ENCODE results near the gene VPS52. TPM values are rescaled to one million over a fixed set of nuclear protein-coding genes. Genes with fewer than 3 reads are reported as not detected.

The VPS52 gene
- total and polyA plus RNA-seq, 9 of the 15 experiments (the other 6 are each of a cell fraction or from before 2014, with no cell fraction given), result 24.4 to 103 (median 40.2) TPM

GRCh38 chr6:33201147-33201545 lies 70.5 kb downstream of the VPS52 start (continued):
- no peak for TF ChIP-seq HMGXB4 (CRISPR knock-in tag; IDR thresholded peaks at IDR 0.05)
- TF ChIP-seq MAZ (CRISPR knock-in tag; conservative IDR thresholded peaks at IDR 0.05 in 1 of 2, IDR thresholded peaks at IDR 0.05 in 1 of 2), result no peak
- no peak for TF ChIP-seq NR0B1 (IDR thresholded peaks at IDR 0.05; ENCODE audit: partially characterized antibody)
- TF ChIP-seq ZNF584 (CRISPR knock-in tag; IDR thresholded peaks at IDR 0.05; ENCODE audit: low read depth), result no peak
- no peak for TF ChIP-seq ZNF224 (CRISPR knock-in tag; IDR thresholded peaks at IDR 0.05)
- no peak for TF ChIP-seq BMI1 (IDR thresholded peaks at IDR 0.05; ENCODE audit: low read length)
- TF ChIP-seq TFAP4 (CRISPR knock-in tag; IDR thresholded peaks at IDR 0.05; ENCODE audit: borderline replicate concordance), result 0 out of 2 replicates have a peak, but pooled peaks have one; percentile 28
- TF ChIP-seq NR2C1 (IDR thresholded peaks at IDR 0.05), result no peak
- TF ChIP-seq NR2C1 (tag; IDR thresholded peaks at IDR 0.05), result no peak
- peak; percentile 39; the same call in 1 of the 2 replicates for TF ChIP-seq NBN (IDR thresholded peaks at IDR 0.05; ENCODE audit: low read depth)
- TF ChIP-seq KAT2B (IDR thresholded peaks at IDR 0.05; ENCODE audit: low read depth, low read length), result no peak
- TF ChIP-seq ZNF311 (CRISPR knock-in tag; IDR thresholded peaks at IDR 0.05), result no peak
- TF ChIP-seq PYGO2 (tag; IDR thresholded peaks at IDR 0.05), result no peak
- no peak for TF ChIP-seq SETDB1 (IDR thresholded peaks at IDR 0.05; ENCODE audit: low read length)
- no peak for TF ChIP-seq ZNF277 (CRISPR knock-in tag; IDR thresholded peaks at IDR 0.05; ENCODE audit: borderline replicate concordance)
- TF ChIP-seq NR4A1 (CRISPR knock-in tag; IDR thresholded peaks at IDR 0.05), result no peak
- TF ChIP-seq NR4A1 (tag; IDR thresholded peaks at IDR 0.05), result no peak
- no peak for TF ChIP-seq POLR3A (IDR thresholded peaks at IDR 0.05; ENCODE audit: borderline replicate concordance, extremely low read depth, insufficient read depth, insufficient read length)
- TF ChIP-seq NCOA4 (IDR thresholded peaks at IDR 0.05; ENCODE audit: partially characterized antibody), result no peak
- no peak for TF ChIP-seq HNRNPL (IDR thresholded peaks at IDR 0.05; ENCODE audit: low read depth, low read length)
- no peak for TF ChIP-seq ZNF263 (CRISPR knock-in tag; IDR thresholded peaks at IDR 0.05; ENCODE audit: borderline replicate concordance)
- TF ChIP-seq GATA2 (CRISPR knock-in tag; IDR thresholded peaks at IDR 0.05), result no peak
- TF ChIP-seq OTX1 (CRISPR knock-in tag; IDR thresholded peaks at IDR 0.05), result no peak
